OCI-LY1 (cell line): ENCODE measurements around the gene ZNF799.

Experiments
- H2AFZ ChIP-seq: fragments of 200-600 bp; sonication (generic), shearing (Covaris generic); 2 replicates; pipeline ENCODE4 v1.6.0; 2014; ENCODE audit warnings: antibody characterized with exemption, mild to moderate bottlenecking, low read length
- H3F3A ChIP-seq: fragments of 200-600 bp; sonication (generic), shearing (Covaris generic); 2 replicates; pipeline ENCODE4 v1.6.0; 2014; ENCODE audit warnings: mild to moderate bottlenecking, antibody characterized with exemption, low read length, moderate library complexity; ENCODE audit not compliant: insufficient read depth
- H3K27ac ChIP-seq: fragments of 200-600 bp; sonication (generic); 2 replicates; pipeline ENCODE4 v1.5.1; 2014; ENCODE audit warnings: low read length, mixed run types, mild to moderate bottlenecking, low read depth; ENCODE audit not compliant: poor library complexity, severe bottlenecking
- H3K27me3 ChIP-seq: fragments of 200-600 bp; sonication (generic); 2 replicates; pipeline ENCODE4 v1.6.0; 2014; ENCODE audit warnings: antibody characterized with exemption, mild to moderate bottlenecking, low read length, moderate library complexity; ENCODE audit not compliant: insufficient read depth
- H3K36me3 ChIP-seq: fragments of 200-600 bp; sonication (generic); 2 replicates; pipeline ENCODE4 v1.6.1; 2014; ENCODE audit warnings: mild to moderate bottlenecking, antibody characterized with exemption, low read length, moderate library complexity, mixed read lengths; ENCODE audit not compliant: insufficient read depth
- H3K4me1 ChIP-seq: fragments of 200-600 bp; sonication (generic); 2 replicates; pipeline ENCODE4 v1.5.1; 2014; ENCODE audit warnings: mild to moderate bottlenecking, low read length, moderate library complexity; ENCODE audit not compliant: insufficient read depth, severe bottlenecking
- H3K4me2 ChIP-seq: fragments of 200-600 bp; sonication (generic), shearing (Covaris generic); 2 replicates; pipeline ENCODE4 v1.6.1; 2014; ENCODE audit warnings: low read length
- H3K4me3 ChIP-seq: fragments of 200-600 bp; sonication (generic); 2 replicates; pipeline ENCODE4 v1.5.1; 2014; ENCODE audit warnings: low read length, low read depth, mild to moderate bottlenecking, mixed read lengths; ENCODE audit not compliant: poor library complexity, severe bottlenecking
- H3K79me2 ChIP-seq: fragments of 200-600 bp; shearing (Covaris generic); 2 replicates; pipeline ENCODE4 v1.6.1; 2016; ENCODE audit warnings: mixed run types, low read length, mixed read lengths; ENCODE audit not compliant: insufficient read depth
- H3K9ac ChIP-seq: fragments of 200-600 bp; sonication (generic), shearing (Covaris generic); 2 replicates; pipeline ENCODE4 v1.6.1; 2014; ENCODE audit warnings: mild to moderate bottlenecking, low read length, mixed read lengths
- H3K9me2 ChIP-seq: fragments of 200-600 bp; sonication (generic), shearing (Covaris generic); 2 replicates; pipeline ENCODE4 v1.6.1; 2014; ENCODE audit warnings: low read depth, mild to moderate bottlenecking, low read length, mixed read lengths
- H3K9me3 ChIP-seq: fragments of 200-600 bp; shearing (Covaris generic); 2 replicates; pipeline ENCODE4 v1.6.1; 2014; ENCODE audit warnings: low read length, mixed read lengths
- H4K20me1 ChIP-seq: fragments of 200-600 bp; sonication (generic), shearing (Covaris generic); 2 replicates; pipeline ENCODE4 v1.6.0; 2016; ENCODE audit warnings: mild to moderate bottlenecking, low read length; ENCODE audit not compliant: insufficient read depth
- CTCF ChIP-seq: fragments of 200-600 bp; sonication (generic), shearing (Covaris generic); IDR thresholded peaks from 2 replicates; pipeline ENCODE4 v1.5.1; 2017; ENCODE audit warnings: mild to moderate bottlenecking, antibody characterized with exemption, low read length, moderate library complexity, mixed read lengths
- EZH2 ChIP-seq: fragments of 200-600 bp; sonication (generic), shearing (Covaris generic); IDR thresholded peaks from 2 replicates; pipeline ENCODE4 v1.8.0; 2017; ENCODE audit warnings: borderline replicate concordance, mixed run types, mild to moderate bottlenecking, antibody characterized with exemption, low read length, moderate library complexity, mixed read lengths

Gene ZNF799

GRCh38 chr19:12380444-12380737 is 20.7 kb downstream of the ZNF799 start:
- no peak overlapping the region for H3K4me2 ChIP-seq
- no peaks in the 10 kb centered on the region for H3K79me2 ChIP-seq
- no peak overlapping the region for H3K9ac ChIP-seq
- no peaks in the 10 kb centered on the region for H3K27me3 ChIP-seq
- peaks cover 18% of the 10 kb centered on the region; the same call in 1 of the 2 replicates for H3K9me3 ChIP-seq
- H4K20me1 ChIP-seq, result no peaks in the 10 kb centered on the region
- no peaks in the 10 kb centered on the region for H3K4me1 ChIP-seq
- H3F3A ChIP-seq, result no peaks in the 10 kb centered on the region
- H2AFZ ChIP-seq, result no peak overlapping the region
- no peak for TF ChIP-seq CTCF
- no peak for TF ChIP-seq EZH2
- H3K27ac ChIP-seq, result no peak overlapping the region
- no peaks in the 10 kb centered on the region for H3K36me3 ChIP-seq
- no peak overlapping the region for H3K4me3 ChIP-seq
- no peaks in the 10 kb centered on the region for H3K9me2 ChIP-seq

- no peaks in the 10 kb centered on the region for H3K79me2 ChIP-seq
- no peak overlapping the region for H2AFZ ChIP-seq
- H3F3A ChIP-seq, result no peaks in the 10 kb centered on the region
- H3K4me2 ChIP-seq, result no peak overlapping the region
- H3K27me3 ChIP-seq, result no peaks in the 10 kb centered on the region
- no peaks in the 10 kb centered on the region for H3K4me1 ChIP-seq
- H3K9me3 ChIP-seq, result peaks cover 18% of the 10 kb centered on the region; the same call in 1 of the 2 replicates
- H3K9me2 ChIP-seq, result no peaks in the 10 kb centered on the region
- no peaks in the 10 kb centered on the region for H3K36me3 ChIP-seq
- TF ChIP-seq EZH2 (no peak), CTCF (no peak)
- no peak overlapping the region for H3K27ac ChIP-seq
- no peak overlapping the region for H3K9ac ChIP-seq
- H3K4me3 ChIP-seq, result no peak overlapping the region
- H4K20me1 ChIP-seq, result no peaks in the 10 kb centered on the region
Measured at GRCh38 chr19:12379732-12380443, 21.2 kb downstream of the ZNF799 start.

DNA sequence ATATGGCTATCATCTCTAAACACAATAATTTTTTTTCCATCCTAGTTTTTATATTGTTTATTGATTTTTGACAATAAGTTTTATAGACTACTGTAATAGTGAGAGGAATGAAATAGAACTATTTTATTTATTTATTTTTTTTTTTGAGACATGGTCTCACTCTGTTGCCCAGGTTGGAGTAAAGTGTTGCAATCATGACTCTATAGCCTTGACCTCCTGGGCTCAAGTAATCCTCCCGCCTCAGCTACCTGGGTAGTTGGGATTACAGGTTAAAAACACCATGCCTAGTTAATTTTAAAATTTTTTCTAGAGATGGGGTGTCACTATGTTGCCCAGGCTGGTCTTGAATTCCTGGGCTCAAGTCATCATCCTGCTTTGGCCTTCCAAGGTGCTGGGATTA is 27.0 kb downstream of the ZNF799 start:
- no peaks in the 10 kb centered on the region for H3K27me3 ChIP-seq
- H3K9me3 ChIP-seq, result peaks cover 11% of the 10 kb centered on the region; the same call in 1 of the 2 replicates
- H3K27ac ChIP-seq, result no peak overlapping the region
- no peak overlapping the region for H3K4me2 ChIP-seq
- H3K79me2 ChIP-seq, result no peaks in the 10 kb centered on the region
- no peaks in the 10 kb centered on the region for H3K36me3 ChIP-seq
- H3K9me2 ChIP-seq, result no peaks in the 10 kb centered on the region
- no peaks in the 10 kb centered on the region for H3F3A ChIP-seq
- H3K9ac ChIP-seq, result no peak overlapping the region
- no peaks in the 10 kb centered on the region for H3K4me1 ChIP-seq
- H3K4me3 ChIP-seq, result no peak overlapping the region
- H2AFZ ChIP-seq, result no peak overlapping the region
- no peaks in the 10 kb centered on the region for H4K20me1 ChIP-seq
- TF ChIP-seq CTCF, result no peak
- TF ChIP-seq EZH2, result no peak
